ENCODE measurements around the gene SLF2. TPM values are rescaled to one million over a fixed set of nuclear protein-coding genes. Genes with fewer than 3 reads are reported as not detected.
A peak's percentile ranks its signal among the peaks of the same experiment; 100 is the strongest.

Gene SLF2
- total and polyA plus RNA-seq, 2 of the 13 experiments (the other 11 are each of a cell fraction or from before 2014, with no cell fraction given), result 12.2 to 48.1 TPM

GRCh38 chr10:100907175-100907574 is 5.6 kb upstream of the SLF2 start (continued):
- peak; percentile 50; the same call in 1 of the 2 replicates for TF ChIP-seq ZBTB39 (CRISPR knock-in tag; IDR thresholded peaks at IDR 0.05)
- no peak for TF ChIP-seq TSC22D2 (CRISPR knock-in tag; IDR thresholded peaks at IDR 0.05; ENCODE audit: borderline replicate concordance)
- no peak for TF ChIP-seq E2F5 (CRISPR knock-in tag; conservative IDR thresholded peaks at IDR 0.05)
- TF ChIP-seq YEATS2 (CRISPR knock-in tag; IDR thresholded peaks at IDR 0.05; ENCODE audit: borderline replicate concordance), result no peak
- TF ChIP-seq TEAD2 (CRISPR knock-in tag; IDR thresholded peaks at IDR 0.05), result no peak
- 0 out of 2 replicates have a peak, but pooled peaks have one; percentile 14 for TF ChIP-seq PHF20 (CRISPR knock-in tag; IDR thresholded peaks at IDR 0.05)
- TF ChIP-seq ZMAT5 (CRISPR knock-in tag; IDR thresholded peaks at IDR 0.05; ENCODE audit: borderline replicate concordance, low read depth), result no peak
- TF ChIP-seq ZNF709 (CRISPR knock-in tag; IDR thresholded peaks at IDR 0.05), result no peak
- TF ChIP-seq ZNF124 (CRISPR knock-in tag; IDR thresholded peaks at IDR 0.05), result peak; percentile 55; the same call in 1 of the 2 replicates
- TF ChIP-seq MYPOP (CRISPR knock-in tag; IDR thresholded peaks at IDR 0.05), result no peak
- no peak for TF ChIP-seq ZNF850 (CRISPR knock-in tag; conservative IDR thresholded peaks at IDR 0.05)
- TF ChIP-seq ZNF317 (CRISPR knock-in tag; IDR thresholded peaks at IDR 0.05), result no peak
- no peak for TF ChIP-seq ZNF607 (CRISPR knock-in tag; IDR thresholded peaks at IDR 0.05; ENCODE audit: borderline replicate concordance)
- TF ChIP-seq HINFP (CRISPR knock-in tag; IDR thresholded peaks at IDR 0.05; ENCODE audit: low read depth), result no peak
- no peak for TF ChIP-seq ZBTB14 (CRISPR knock-in tag; IDR thresholded peaks at IDR 0.05)
- no peak for TF ChIP-seq AKAP8 (CRISPR knock-in tag; IDR thresholded peaks at IDR 0.05)
- TF ChIP-seq SMAD3 (CRISPR knock-in tag; IDR thresholded peaks at IDR 0.05), result 0 out of 2 replicates have a peak, but pooled peaks have one; percentile 53
- TF ChIP-seq ZNF563 (CRISPR knock-in tag; IDR thresholded peaks at IDR 0.05), result no peak
- TF ChIP-seq USF2 (IDR thresholded peaks at IDR 0.05; ENCODE audit: low read depth, low read length), result no peak
- no peak for TF ChIP-seq USF2 (CRISPR knock-in tag; IDR thresholded peaks at IDR 0.05; ENCODE audit: borderline replicate concordance)
- no peak for TF ChIP-seq TAF15 (IDR thresholded peaks at IDR 0.05; ENCODE audit: low read depth, low read length, poor library complexity, severe bottlenecking)

Data from HepG2 (cell line).